Measurements from ENCODE around the gene KRT1.

DNA sequence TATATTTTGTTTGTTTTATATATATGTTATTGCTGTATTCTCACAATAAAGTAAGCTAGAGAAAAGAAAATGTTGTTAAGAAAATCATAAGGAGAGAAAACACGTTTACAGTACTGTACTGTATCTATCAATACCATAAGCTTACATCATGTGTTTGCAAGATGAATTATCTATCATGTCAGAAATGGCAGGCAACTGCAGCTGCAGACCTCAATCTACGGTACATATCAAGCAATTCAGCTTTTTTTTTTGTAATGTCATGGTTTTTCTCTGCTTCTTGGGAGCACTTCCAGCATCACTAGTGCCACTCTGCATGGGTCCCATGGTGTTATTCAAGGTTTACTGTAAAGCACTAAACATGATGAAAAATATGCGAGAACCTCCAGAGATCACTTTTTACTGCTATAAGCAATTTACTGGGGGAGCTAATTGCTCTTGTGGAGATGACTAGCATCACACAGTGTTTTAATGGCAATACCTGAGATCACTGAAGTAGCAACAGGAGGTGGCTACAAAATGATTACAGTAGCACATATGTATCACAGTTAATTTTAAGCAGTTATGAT is 19.2 kb downstream of the KRT1 start:
- TF ChIP-seq EZH2 (IDR thresholded peaks at IDR 0.05; ENCODE audit: borderline replicate concordance, insufficient read depth, low read depth, low read length, poor library complexity, severe bottlenecking): no peak
- TF ChIP-seq, protein P1, sequence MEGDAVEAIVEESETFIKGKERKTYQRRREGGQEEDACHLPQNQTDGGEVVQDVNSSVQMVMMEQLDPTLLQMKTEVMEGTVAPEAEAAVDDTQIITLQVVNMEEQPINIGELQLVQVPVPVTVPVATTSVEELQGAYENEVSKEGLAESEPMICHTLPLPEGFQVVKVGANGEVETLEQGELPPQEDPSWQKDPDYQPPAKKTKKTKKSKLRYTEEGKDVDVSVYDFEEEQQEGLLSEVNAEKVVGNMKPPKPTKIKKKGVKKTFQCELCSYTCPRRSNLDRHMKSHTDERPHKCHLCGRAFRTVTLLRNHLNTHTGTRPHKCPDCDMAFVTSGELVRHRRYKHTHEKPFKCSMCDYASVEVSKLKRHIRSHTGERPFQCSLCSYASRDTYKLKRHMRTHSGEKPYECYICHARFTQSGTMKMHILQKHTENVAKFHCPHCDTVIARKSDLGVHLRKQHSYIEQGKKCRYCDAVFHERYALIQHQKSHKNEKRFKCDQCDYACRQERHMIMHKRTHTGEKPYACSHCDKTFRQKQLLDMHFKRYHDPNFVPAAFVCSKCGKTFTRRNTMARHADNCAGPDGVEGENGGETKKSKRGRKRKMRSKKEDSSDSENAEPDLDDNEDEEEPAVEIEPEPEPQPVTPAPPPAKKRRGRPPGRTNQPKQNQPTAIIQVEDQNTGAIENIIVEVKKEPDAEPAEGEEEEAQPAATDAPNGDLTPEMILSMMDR (IDR thresholded peaks at IDR 0.05): no peak
